MM.1S (cell line): ENCODE results near the gene RNLS.

Source experiments
- DNase-seq: peaks from one replicate; pipeline ENCODE4 v3.0.0-alpha.2; 2015
- H2AFZ ChIP-seq: fragments of 300-600 bp; sonication (generic); 2 replicates; pipeline ENCODE4 v1.6.0; 2016; ENCODE audit warnings: antibody characterized with exemption, low read length
- H3F3A ChIP-seq: fragments of 300-600 bp; sonication (generic); 2 replicates; pipeline ENCODE4 v1.6.1; 2016; ENCODE audit warnings: mild to moderate bottlenecking, antibody characterized with exemption, low read length, moderate library complexity, mixed read lengths; ENCODE audit not compliant: insufficient read depth
- H3K27ac ChIP-seq: fragments of 300-600 bp; sonication (generic); 2 replicates; pipeline ENCODE4 v1.5.1; 2016; ENCODE audit warnings: mild to moderate bottlenecking, low read length
- H3K27me3 ChIP-seq: fragments of 300-600 bp; sonication (generic); replicated peaks from 2 replicates; pipeline ENCODE4 v1.6.0; 2016; ENCODE audit warnings: low read length; ENCODE audit not compliant: insufficient read depth
- H3K36me3 ChIP-seq: fragments of 300-600 bp; sonication (generic); replicated peaks from 2 replicates; pipeline ENCODE4 v1.6.1; 2016; ENCODE audit warnings: mild to moderate bottlenecking, low read length, mixed read lengths; ENCODE audit not compliant: insufficient read depth
- H3K4me1 ChIP-seq: fragments of 300-600 bp; sonication (generic); 2 replicates; pipeline ENCODE4 v1.6.1; 2016; ENCODE audit warnings: low read length, mixed read lengths
- H3K4me2 ChIP-seq: fragments of 300-600 bp; sonication (generic); 2 replicates; pipeline ENCODE4 v1.6.0; 2016; ENCODE audit warnings: low read depth, low read length
- H3K4me3 ChIP-seq: fragments of 300-600 bp; sonication (generic); 2 replicates; pipeline ENCODE4 v1.5.1; 2016; ENCODE audit warnings: low read length, mixed read lengths
- H3K79me2 ChIP-seq: fragments of 300-600 bp; sonication (generic); 2 replicates; pipeline ENCODE4 v1.6.1; 2016; ENCODE audit warnings: mixed run types, low read length, mixed read lengths
- H3K9ac ChIP-seq: fragments of 300-600 bp; sonication (generic); 2 replicates; pipeline ENCODE4 v1.6.1; 2016; ENCODE audit warnings: low read length, mixed read lengths
- H3K9me2 ChIP-seq: fragments of 300-600 bp; sonication (generic); replicated peaks from 2 replicates; pipeline ENCODE4 v1.6.1; 2016; ENCODE audit warnings: mild to moderate bottlenecking, low read length, mixed read lengths; ENCODE audit not compliant: insufficient read depth
- H3K9me3 ChIP-seq: fragments of 300-600 bp; sonication (generic); replicated peaks from 2 replicates; pipeline ENCODE4 v1.6.1; 2016; ENCODE audit warnings: mild to moderate bottlenecking, low read length, mixed read lengths; ENCODE audit not compliant: insufficient read depth
- H4K20me1 ChIP-seq: fragments of 300-600 bp; sonication (generic); 2 replicates; pipeline ENCODE4 v1.6.1; 2016; ENCODE audit warnings: mild to moderate bottlenecking, low read length, moderate library complexity, mixed read lengths; ENCODE audit not compliant: insufficient read depth
- CTCF ChIP-seq: fragments of 300-600 bp; sonication (generic); IDR thresholded peaks from 2 replicates; pipeline ENCODE4 v1.5.1; 2016; ENCODE audit warnings: antibody characterized with exemption, low read length, mixed read lengths
- EZH2 ChIP-seq: fragments of 300-600 bp; sonication (generic); optimal IDR thresholded peaks from 2 replicates; pipeline ENCODE3; 2017; ENCODE audit warnings: low read depth, mild to moderate bottlenecking, antibody characterized with exemption, low read length, mixed read lengths
- EZH2phosphoT487 ChIP-seq: fragments of 300-600 bp; sonication (generic); IDR thresholded peaks from 2 replicates; pipeline ENCODE4 v1.6.1; 2018; ENCODE audit warnings: antibody characterized with exemption, low read length

Gene RNLS

GRCh38 chr10:88288320-88289059 is 294.6 kb downstream of the RNLS start:
- H3K4me1 ChIP-seq, result peaks cover 17% of the 10 kb centered on the region
- DNase-seq, result no peak

GRCh38 chr10:88286030-88286429 is 297.1 kb downstream of the RNLS start:
- Histone ChIP-seq H3K9me2 (no peaks in the 10 kb centered on the region), H2AFZ (no peak overlapping the region), H3K27ac (no peak overlapping the region), H3F3A (no peaks in the 10 kb centered on the region), H3K9ac (no peak overlapping the region), H3K4me3 (no peak overlapping the region), H3K4me1 (peaks cover 13% of the 10 kb centered on the region), H3K4me2 (no peak overlapping the region), H3K36me3 (no peaks in the 10 kb centered on the region), H3K79me2 (no peaks in the 10 kb centered on the region), H3K9me3 (no peaks in the 10 kb centered on the region), H3K27me3 (no peaks in the 10 kb centered on the region), H4K20me1 (no peaks in the 10 kb centered on the region)
- no peak for TF ChIP-seq EZH2
- TF ChIP-seq EZH2phosphoT487, result no peak
- TF ChIP-seq CTCF, result no peak
- DNase-seq, result no peak

More at GRCh38 chr10:88288320-88289059, 294.6 kb downstream of the RNLS start:
- H3K27me3 ChIP-seq, result no peaks in the 10 kb centered on the region
- TF ChIP-seq CTCF (no peak), EZH2 (no peak), EZH2phosphoT487 (no peak)
- no peak overlapping the region for H3K4me3 ChIP-seq
- H3K79me2 ChIP-seq, result no peaks in the 10 kb centered on the region
- H3K9me2 ChIP-seq, result no peaks in the 10 kb centered on the region
- H3F3A ChIP-seq, result peaks cover 9% of the 10 kb centered on the region; the same call in 1 of the 2 replicates
- no peak overlapping the region for H2AFZ ChIP-seq
- H4K20me1 ChIP-seq, result no peaks in the 10 kb centered on the region
- no peak overlapping the region for H3K27ac ChIP-seq
- no peak overlapping the region for H3K4me2 ChIP-seq
- no peaks in the 10 kb centered on the region for H3K9me3 ChIP-seq
- H3K9ac ChIP-seq, result no peak overlapping the region
- H3K36me3 ChIP-seq, result no peaks in the 10 kb centered on the region

- H3K36me3 ChIP-seq, result no peaks in the 10 kb centered on the region
- no peak overlapping the region for H3K4me2 ChIP-seq
- peaks cover 18% of the 10 kb centered on the region for H3K4me1 ChIP-seq
- no peaks in the 10 kb centered on the region for H3K9me2 ChIP-seq
- H3K4me3 ChIP-seq, result no peak overlapping the region
- H3K79me2 ChIP-seq, result no peaks in the 10 kb centered on the region
- H2AFZ ChIP-seq, result no peak overlapping the region
- no peaks in the 10 kb centered on the region for H3F3A ChIP-seq
- H3K9me3 ChIP-seq, result no peaks in the 10 kb centered on the region
- DNase-seq, result no peak
- H3K9ac ChIP-seq, result no peak overlapping the region
- H3K27ac ChIP-seq, result no peak overlapping the region
- H4K20me1 ChIP-seq, result no peaks in the 10 kb centered on the region
- TF ChIP-seq EZH2, result no peak
- TF ChIP-seq EZH2phosphoT487, result no peak
- TF ChIP-seq CTCF, result no peak
- no peaks in the 10 kb centered on the region for H3K27me3 ChIP-seq
These were observed 301.3 kb downstream of the RNLS start for GRCh38 chr10:88281592-88282347.
